ENCODE data around the gene KCNG4.

KCNG4 gene

GRCh38 chr16:84182680-84183571 lies 56.9 kb downstream of the KCNG4 start:
- DNase-seq (ENCODE audit: low read depth) = no peak

DNA sequence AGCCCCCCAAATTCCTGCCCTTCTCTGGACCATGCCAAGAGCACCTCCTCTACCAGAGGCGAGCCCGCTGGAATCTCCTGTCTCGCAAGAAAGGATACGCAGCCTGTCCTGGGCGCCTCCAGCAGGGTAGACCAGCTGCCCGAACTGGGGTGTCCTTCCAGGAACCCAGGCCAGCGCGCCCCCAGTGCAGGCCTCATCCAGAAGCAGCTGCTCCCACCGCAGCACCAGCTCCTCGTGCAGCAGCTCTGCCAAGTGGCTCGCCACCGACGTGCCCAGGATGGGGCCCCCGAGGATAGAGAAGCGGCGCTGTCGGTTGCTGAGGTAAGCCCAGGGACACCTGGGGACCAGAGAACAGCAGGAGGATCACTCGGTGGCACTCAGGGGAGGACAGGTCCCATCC lies 57.7 kb downstream of the KCNG4 start:
- DNase-seq (ENCODE audit: low read depth) = no peak

DNA sequence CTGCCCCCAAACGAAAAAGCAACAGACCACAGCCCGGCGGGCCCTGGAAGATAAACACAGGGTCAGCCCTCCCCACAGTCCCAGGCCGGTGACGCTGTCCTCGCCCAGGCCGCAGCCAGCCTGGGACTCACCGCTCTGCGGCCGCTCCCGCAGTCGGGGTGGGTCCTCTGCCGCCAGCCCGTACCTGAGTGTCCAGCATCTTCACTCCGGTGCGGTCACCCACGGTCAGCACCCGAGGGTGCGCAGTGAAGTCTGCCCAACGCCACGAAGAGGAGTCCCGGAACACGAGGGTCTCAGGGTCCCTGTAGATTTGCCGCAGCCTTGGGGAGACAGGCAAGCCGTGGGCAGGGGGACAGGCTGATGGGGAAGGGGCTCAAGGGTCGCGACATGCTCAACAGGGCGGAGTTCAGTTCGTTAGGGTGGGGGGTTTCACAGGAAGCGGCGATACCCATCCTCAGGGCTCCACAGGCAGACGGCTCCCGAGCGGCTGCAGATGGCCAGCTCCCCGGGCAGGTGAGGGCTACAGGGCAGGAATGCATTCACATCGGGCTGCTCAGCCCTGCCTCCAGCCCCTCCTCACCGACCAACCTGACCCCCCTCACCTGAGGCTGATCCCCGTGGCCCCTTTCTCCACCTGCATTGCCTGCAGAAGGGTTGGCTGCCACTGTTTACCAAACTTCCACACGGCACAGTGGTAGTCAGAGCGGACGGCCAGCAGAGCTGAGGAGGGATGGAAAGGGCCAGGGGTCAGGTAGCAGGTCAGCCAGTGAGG lies 58.5 kb downstream of the KCNG4 start:
- DNase-seq (ENCODE audit: low read depth) = no peak

GRCh38 chr16:84180519-84181140 lies 59.2 kb downstream of the KCNG4 start:
- no peak for DNase-seq (ENCODE audit: low read depth)

- no peak for DNase-seq (ENCODE audit: low read depth)
Measured at GRCh38 chr16:84179612-84180320, 60.0 kb downstream of the KCNG4 start.

- DNase-seq (ENCODE audit: low read depth) = no peak
Measured at GRCh38 chr16:84178892-84179611, 60.8 kb downstream of the KCNG4 start.

- no peak for DNase-seq (ENCODE audit: low read depth)
Measured at GRCh38 chr16:84178146-84178765, 61.6 kb downstream of the KCNG4 start.

GRCh38 chr16:84177741-84178073 lies 62.1 kb downstream of the KCNG4 start:
- no peak for DNase-seq (ENCODE audit: low read depth)

DNA sequence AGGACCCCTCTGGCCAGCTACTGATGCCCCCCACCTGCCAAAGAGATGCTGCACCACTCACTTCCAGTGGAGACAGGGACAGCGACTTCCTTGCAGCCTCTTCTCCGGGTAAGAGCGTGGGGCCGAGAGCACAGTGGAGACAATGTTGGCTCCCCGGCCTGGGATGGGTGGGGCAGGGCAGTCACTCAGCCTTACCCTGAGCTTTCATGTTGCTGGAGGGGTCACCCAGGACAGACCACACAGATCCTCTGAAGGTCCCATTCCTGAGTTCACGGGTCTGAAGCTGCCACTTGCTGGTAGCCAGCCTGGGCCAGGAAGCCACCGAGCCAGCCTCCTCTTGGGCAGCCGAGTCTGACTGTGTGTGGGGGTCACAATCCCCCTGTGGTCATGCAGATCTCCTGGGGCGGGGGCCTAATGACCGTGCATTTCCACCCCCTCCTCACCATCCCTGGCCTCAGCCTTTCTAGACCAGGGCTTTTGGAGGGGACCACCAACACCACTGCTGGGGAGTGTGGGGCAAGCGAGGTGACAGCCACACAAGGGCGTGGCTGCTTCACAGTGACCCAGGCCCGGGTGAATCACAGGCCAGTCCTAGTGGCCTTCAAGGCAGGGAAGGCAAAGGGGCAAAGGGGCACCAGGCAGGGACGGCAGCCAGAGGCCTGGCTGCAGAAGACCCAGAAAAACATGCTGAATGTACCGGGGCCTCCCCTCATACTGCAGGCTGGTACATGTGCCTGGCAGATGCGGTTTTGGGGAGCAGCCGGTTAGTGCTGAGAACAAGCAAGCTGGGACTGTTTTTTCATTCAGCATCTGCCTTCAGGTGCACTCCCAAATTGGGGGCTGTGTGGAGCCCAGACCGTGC lies 63.4 kb downstream of the KCNG4 start:
- no peak for DNase-seq (ENCODE audit: low read depth)

GRCh38 chr16:84175350-84176081 lies 64.3 kb downstream of the KCNG4 start:
- no peak for DNase-seq (ENCODE audit: low read depth)

- DNase-seq (ENCODE audit: low read depth) = no peak
Measured at GRCh38 chr16:84174396-84174795, 65.4 kb downstream of the KCNG4 start.

DNA sequence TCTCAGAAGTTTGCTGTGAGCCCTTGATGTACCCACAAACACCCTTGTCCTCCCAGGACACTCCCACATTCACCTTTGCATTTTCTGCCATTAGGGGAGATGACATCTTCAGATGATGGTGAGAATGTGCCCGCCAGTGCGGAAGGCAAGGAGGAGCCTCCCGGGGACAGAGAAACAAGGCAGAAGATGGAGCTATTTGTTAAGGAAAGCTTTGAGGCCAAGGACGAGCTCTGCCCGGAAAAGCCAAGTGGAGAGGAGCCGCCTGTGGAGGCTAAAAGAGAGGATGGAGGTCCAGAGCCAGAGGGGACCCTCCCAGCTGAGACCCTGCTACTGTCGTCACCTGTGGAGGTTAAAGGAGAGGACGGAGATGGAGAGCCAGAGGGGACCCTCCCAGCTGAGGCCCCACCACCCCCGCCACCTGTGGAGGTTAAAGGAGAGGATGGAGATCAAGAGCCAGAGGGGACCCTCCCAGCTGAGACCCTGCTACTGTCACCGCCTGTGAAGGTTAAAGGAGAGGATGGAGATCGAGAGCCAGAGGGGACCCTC lies 70.0 kb downstream of the KCNG4 start:
- no peak for DNase-seq (ENCODE audit: low read depth)

Measured in HS-5 (cell line).